GM12864 (cell line): ENCODE results near the gene AMMECR1.

Experiments used
- DNase-seq: peaks from one replicate; pipeline ENCODE4 v3.0.0-alpha.2; 2011; ENCODE audit warnings: low read depth
- H3K4me3 ChIP-seq: 2 replicates; pipeline ENCODE4 v1.5.1; 2011; ENCODE audit warnings: mild to moderate bottlenecking, low read depth, low read length, control low read depth
- TF ChIP-seq, protein P1 (sequence below): IDR thresholded peaks from 2 replicates; pipeline ENCODE4 v1.5.1; 2011; ENCODE audit warnings: low read depth, mild to moderate bottlenecking, moderate library complexity, low read length, control low read depth, inconsistent platforms; ENCODE audit errors: missing control alignments

Gene AMMECR1

DNA sequence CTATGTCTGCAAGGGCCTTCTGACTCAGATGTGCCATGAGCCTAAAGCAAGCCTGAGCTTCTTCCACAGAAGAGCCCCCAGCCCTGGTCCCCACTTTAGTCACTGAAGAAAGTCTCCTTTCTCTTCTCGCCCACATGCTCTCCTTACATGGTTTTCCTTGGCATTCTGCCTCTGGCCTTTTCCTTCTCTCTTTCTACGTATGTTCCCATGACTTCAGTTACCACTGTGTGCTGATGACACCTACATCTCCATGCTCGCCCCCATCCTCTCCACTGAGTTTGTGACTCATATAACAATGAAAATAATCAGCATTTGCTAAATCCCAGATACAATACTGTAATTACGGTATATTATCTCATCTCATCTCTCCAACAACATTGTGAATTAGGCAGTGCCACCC, 149.3 kb downstream of the AMMECR1 start:
- H3K4me3 ChIP-seq: no peak overlapping the region
- no peak for DNase-seq
- TF ChIP-seq, protein P1, sequence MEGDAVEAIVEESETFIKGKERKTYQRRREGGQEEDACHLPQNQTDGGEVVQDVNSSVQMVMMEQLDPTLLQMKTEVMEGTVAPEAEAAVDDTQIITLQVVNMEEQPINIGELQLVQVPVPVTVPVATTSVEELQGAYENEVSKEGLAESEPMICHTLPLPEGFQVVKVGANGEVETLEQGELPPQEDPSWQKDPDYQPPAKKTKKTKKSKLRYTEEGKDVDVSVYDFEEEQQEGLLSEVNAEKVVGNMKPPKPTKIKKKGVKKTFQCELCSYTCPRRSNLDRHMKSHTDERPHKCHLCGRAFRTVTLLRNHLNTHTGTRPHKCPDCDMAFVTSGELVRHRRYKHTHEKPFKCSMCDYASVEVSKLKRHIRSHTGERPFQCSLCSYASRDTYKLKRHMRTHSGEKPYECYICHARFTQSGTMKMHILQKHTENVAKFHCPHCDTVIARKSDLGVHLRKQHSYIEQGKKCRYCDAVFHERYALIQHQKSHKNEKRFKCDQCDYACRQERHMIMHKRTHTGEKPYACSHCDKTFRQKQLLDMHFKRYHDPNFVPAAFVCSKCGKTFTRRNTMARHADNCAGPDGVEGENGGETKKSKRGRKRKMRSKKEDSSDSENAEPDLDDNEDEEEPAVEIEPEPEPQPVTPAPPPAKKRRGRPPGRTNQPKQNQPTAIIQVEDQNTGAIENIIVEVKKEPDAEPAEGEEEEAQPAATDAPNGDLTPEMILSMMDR: no peak

DNA sequence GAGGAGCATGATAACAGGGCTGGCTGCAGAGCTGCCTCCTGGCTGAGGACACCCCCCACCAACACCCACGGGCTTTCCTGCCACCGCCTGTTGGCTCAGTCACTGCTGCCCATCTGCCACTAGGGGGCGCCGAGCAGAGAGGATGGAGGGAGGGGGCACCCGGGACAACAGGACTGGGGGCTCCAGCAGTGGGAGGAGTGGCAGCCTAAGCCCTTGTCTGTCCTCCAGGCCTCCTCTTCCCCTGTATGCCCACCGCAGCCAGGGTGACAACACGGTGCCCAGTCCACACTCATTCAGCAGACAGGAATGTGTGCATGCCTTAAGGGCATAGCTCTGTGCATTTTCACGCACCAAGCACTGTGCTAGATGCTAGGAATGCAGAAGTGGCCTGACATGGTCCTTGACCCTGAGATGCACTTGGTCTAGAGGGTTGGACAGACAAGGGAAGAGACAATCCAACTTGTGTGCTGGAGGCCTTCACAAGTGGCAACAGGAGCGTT, 149.9 kb downstream of the AMMECR1 start:
- no peak for DNase-seq
- no peak overlapping the region for H3K4me3 ChIP-seq
- TF ChIP-seq, protein P1: peak; percentile 67

DNA sequence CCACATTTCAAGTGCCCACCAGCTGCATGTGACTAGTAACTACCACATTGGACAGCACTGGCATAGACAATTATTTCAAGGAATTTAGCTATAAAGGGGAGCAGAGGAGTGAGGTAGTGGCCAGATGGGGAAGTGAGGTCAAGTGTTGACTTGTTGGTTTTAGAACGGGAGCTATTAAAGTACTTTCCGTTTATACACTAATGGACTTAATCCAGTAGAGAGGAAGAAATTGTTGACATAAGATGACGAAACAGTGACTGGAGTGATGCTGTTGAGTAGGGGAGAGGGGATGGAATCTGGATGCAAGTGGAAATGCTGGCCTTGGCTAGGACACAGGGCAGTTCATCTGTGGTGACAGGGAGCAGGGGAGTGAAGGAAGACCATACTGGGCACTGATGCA, 154.4 kb downstream of the AMMECR1 start:
- TF ChIP-seq, protein P1: no peak
- DNase-seq: no peak
- H3K4me3 ChIP-seq: no peak overlapping the region

DNA sequence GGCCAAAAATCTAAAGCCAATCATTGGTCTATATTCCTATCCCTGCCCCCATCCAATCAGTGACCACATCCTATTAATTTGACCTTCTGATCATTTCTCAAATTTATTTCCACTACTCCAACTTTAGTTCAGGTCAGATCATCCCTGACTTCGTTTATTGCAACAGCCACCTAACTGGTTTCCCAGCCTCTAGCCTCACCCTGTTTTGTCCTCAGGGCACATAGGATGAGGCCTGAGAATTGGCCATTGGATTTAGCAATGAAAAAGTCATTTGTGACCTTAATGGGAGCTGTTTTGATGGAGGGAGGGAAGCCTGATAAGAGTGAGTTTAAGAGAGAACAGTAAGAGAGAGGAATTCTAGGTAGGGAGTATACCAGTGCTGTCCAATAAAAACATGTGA, 155.0 kb downstream of the AMMECR1 start:
- no peak overlapping the region for H3K4me3 ChIP-seq
- DNase-seq: no peak
- TF ChIP-seq, protein P1: no peak

DNA sequence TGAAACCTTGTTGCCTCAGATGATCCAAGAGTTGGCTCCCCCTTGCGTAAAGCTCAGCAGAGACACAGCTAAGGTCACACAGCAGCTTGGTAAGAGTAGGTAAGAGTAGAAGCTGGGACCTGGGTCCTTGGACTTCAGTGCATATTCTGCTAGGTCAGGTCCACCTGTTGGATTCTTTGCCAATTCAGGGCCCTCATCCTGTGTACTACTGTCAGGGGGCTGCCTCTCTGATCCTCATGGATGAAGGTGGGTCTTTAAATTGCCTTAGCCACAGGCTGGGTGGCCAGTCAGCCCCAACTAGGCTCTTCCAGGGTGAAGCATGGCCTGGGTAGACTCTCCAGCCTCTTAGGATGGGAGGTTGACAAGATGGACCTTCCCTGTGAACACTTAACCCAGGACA, 155.8 kb downstream of the AMMECR1 start:
- TF ChIP-seq, protein P1: no peak
- H3K4me3 ChIP-seq: no peak overlapping the region
- no peak for DNase-seq

DNA sequence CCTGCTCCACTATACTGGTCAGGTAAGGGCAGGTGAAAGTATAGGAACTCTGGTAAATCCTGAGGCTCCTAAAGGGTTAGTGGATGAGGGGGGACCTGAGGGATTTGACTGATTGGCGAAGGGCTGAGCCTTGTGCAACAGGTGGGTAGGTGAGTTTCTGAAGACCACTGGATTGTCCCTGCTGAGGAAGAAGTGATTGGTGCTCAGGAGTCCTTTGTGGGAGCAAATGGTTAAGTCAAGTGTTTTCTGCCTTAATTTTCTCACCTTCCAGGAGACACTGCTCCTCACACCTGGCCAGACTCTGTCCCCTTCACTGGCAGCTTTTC, 156.6 kb downstream of the AMMECR1 start:
- TF ChIP-seq, protein P1: no peak
- H3K4me3 ChIP-seq: no peak overlapping the region
- DNase-seq: no peak

DNA sequence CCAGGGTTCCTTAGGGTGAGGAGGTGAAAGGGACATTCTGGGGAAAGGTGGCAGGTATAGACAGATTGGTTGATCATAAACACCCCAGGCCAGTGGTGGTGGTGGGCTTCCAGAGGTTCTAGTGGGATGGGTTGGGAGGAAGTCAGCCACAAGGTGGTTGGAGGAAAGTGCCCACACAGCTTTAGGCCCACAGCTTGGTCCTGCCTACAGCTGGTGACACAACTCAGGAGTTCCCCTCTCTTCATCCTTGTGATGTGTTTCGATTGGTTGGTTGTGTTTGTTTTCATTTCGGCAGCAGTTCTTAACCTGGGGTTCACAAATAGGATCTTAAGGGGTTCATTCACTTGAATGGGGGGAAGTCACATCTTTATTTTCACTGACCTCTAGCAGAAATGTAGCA, 158.0 kb downstream of the AMMECR1 start:
- DNase-seq: no peak
- TF ChIP-seq, protein P1: no peak
- H3K4me3 ChIP-seq: no peak overlapping the region
